IMR-90 (cell line): Measurements from ENCODE around the gene OR6C65. TPM values are rescaled to one million over a fixed set of nuclear protein-coding genes. Genes with fewer than 3 reads are reported as not detected.

Experiments
- ATAC-seq: fragments of 200-7000 bp; cut with Tn5 transposase; 2 replicates; pipeline ENCODE4 v1.9.1; 2020; ENCODE audit warnings: low read depth, mild to moderate bottlenecking, moderate library complexity
- BruUV-seq: library from RNA; stranded (reverse); fragments of 400-500 nt; replicated peaks from 2 replicates; lab custom pipeline; 2021; lab: Mats Ljungman, UMichigan
- CTCF ChIA-PET: fragments of 300-600 bp; formaldehyde crosslinking; extraction: SDS; loops from one replicate; lab custom pipeline; 2021; ENCODE audit warnings: antibody characterized with exemption; lab: Yijun Ruan, JAX
- POLR2A ChIA-PET: fragments of 300-600 bp; sonication (Branson Sonifier 250); formaldehyde crosslinking; loops from one replicate; lab custom pipeline; 2022; ENCODE audit warnings: antibody characterized with exemption; ENCODE audit not compliant: unreplicated experiment; lab: Charles Lee
- DNase-seq: peaks from one replicate; pipeline ENCODE4 v3.0.0; 2013
- H2AFZ ChIP-seq: replicated peaks from 2 replicates; pipeline ENCODE3; 2013; ENCODE audit warnings: low read length, mild to moderate bottlenecking; ENCODE audit not compliant: poor library complexity
- H2AK5ac ChIP-seq: 2 replicates; pipeline ENCODE4 v1.6.1; 2013; ENCODE audit warnings: low read depth, low read length, inconsistent platforms
- H2AK9ac ChIP-seq: replicated peaks from 2 replicates; pipeline ENCODE3; 2013; ENCODE audit warnings: mild to moderate bottlenecking, low read depth, low read length, moderate library complexity; ENCODE audit not compliant: poor library complexity
- H2BK120ac ChIP-seq: 2 replicates; pipeline ENCODE4 v1.6.1; 2013; ENCODE audit warnings: low read depth, low read length, inconsistent platforms
- H2BK15ac ChIP-seq: 3 replicates; pipeline ENCODE4 v1.6.1; 2013; ENCODE audit warnings: low read depth, low read length, inconsistent platforms
- H2BK20ac ChIP-seq: 2 replicates; pipeline ENCODE4 v1.6.1; 2013; ENCODE audit warnings: low read depth, mild to moderate bottlenecking, inconsistent platforms, low read length, moderate library complexity
- H2BK5ac ChIP-seq: 2 replicates; pipeline ENCODE4 v1.6.1; 2013; ENCODE audit warnings: mild to moderate bottlenecking, low read depth, low read length, inconsistent platforms; ENCODE audit not compliant: poor library complexity, severe bottlenecking
- H3K14ac ChIP-seq: replicated peaks from 2 replicates; pipeline ENCODE4 v1.6.1; 2013; ENCODE audit warnings: low read depth, low read length, inconsistent platforms
- H3K18ac ChIP-seq: 2 replicates; pipeline ENCODE4 v1.6.1; 2013; ENCODE audit warnings: low read depth, low read length, control low read depth
- H3K23ac ChIP-seq: 2 replicates; pipeline ENCODE4 v1.6.1; 2013; ENCODE audit warnings: low read depth, low read length, inconsistent platforms
- H3K27ac ChIP-seq: 2 replicates; pipeline ENCODE4 v1.5.1; 2013; ENCODE audit warnings: mild to moderate bottlenecking, control low read depth, low read length; ENCODE audit not compliant: insufficient read depth
- H3K27me3 ChIP-seq: 2 replicates; pipeline ENCODE4 v1.6.1; 2013; ENCODE audit warnings: low read length; ENCODE audit not compliant: control insufficient read depth, insufficient read depth
- H3K36me3 ChIP-seq: 2 replicates; pipeline ENCODE4 v1.6.1; 2013; ENCODE audit warnings: low read length, mixed read lengths; ENCODE audit not compliant: control insufficient read depth, insufficient read depth
- H3K4ac ChIP-seq: 2 replicates; pipeline ENCODE4 v1.6.1; 2013; ENCODE audit warnings: low read depth, low read length, inconsistent platforms
- H3K4me1 ChIP-seq: 2 replicates; pipeline ENCODE4 v1.6.1; 2013; ENCODE audit warnings: low read length, mixed read lengths; ENCODE audit not compliant: control insufficient read depth, insufficient read depth
- H3K4me2 ChIP-seq: 2 replicates; pipeline ENCODE4 v1.6.1; 2013; ENCODE audit warnings: low read depth, mild to moderate bottlenecking, control low read depth, low read length, moderate library complexity
- H3K4me3 ChIP-seq: 2 replicates; pipeline ENCODE4 v1.5.1; 2013; ENCODE audit warnings: low read depth, mild to moderate bottlenecking, control low read depth, low read length, moderate library complexity; ENCODE audit not compliant: insufficient read depth
- H3K56ac ChIP-seq: 2 replicates; pipeline ENCODE4 v1.6.1; 2013; ENCODE audit warnings: low read length, inconsistent platforms; ENCODE audit not compliant: insufficient read depth; ENCODE audit errors: extremely low read depth
- H3K79me1 ChIP-seq, 2 experiments: 2 replicates each; pipeline ENCODE4 v1.6.1; 2013; ENCODE audit warnings: low read length in 2 of 2, inconsistent platforms in 1 of 2, low read depth in 1 of 2
- H3K9ac ChIP-seq: 2 replicates; pipeline ENCODE4 v1.6.1; 2013; ENCODE audit warnings: low read depth, low read length, control low read depth
- H3K9me1 ChIP-seq: 2 replicates; pipeline ENCODE4 v1.6.1; 2013; ENCODE audit warnings: low read length, inconsistent platforms; ENCODE audit not compliant: insufficient read depth
- H3K9me3 ChIP-seq: 2 replicates; pipeline ENCODE4 v1.6.1; 2013; ENCODE audit warnings: low read length; ENCODE audit not compliant: control insufficient read depth, insufficient read depth
- H4K20me1 ChIP-seq: 2 replicates; pipeline ENCODE4 v1.6.1; 2013; ENCODE audit warnings: low read length, inconsistent platforms; ENCODE audit not compliant: insufficient read depth
- H4K5ac ChIP-seq: 2 replicates; pipeline ENCODE4 v1.6.1; 2013; ENCODE audit warnings: mild to moderate bottlenecking, low read depth, low read length, control low read depth
- H4K8ac ChIP-seq, 2 experiments: 2 replicates each; pipeline ENCODE4 v1.6.1; 2013; ENCODE audit warnings: low read depth in 2 of 2, low read length in 2 of 2, control low read depth in 1 of 2, inconsistent platforms in 1 of 2
- H4K91ac ChIP-seq: 2 replicates; pipeline ENCODE4 v1.6.1; 2013; ENCODE audit warnings: low read depth, low read length, inconsistent platforms; ENCODE audit not compliant: insufficient read depth
- BHLHE40 ChIP-seq: fragments of 150-350 bp; IDR thresholded peaks from 2 replicates; pipeline ENCODE4 v1.6.1; 2016; ENCODE audit warnings: mild to moderate bottlenecking, low read depth, low read length
- CEBPB ChIP-seq: IDR thresholded peaks from 2 replicates; pipeline ENCODE4 v1.6.1; 2012; ENCODE audit warnings: low read depth, low read length, improper control_type of control experiment
- FOS ChIP-seq: fragments of 150-350 bp; IDR thresholded peaks from 2 replicates; pipeline ENCODE4 v1.6.1; 2016; ENCODE audit warnings: low read depth, low read length
- MAFK ChIP-seq: IDR thresholded peaks from 2 replicates; pipeline ENCODE4 v1.6.1; 2012; ENCODE audit warnings: low read depth, low read length, improper control_type of control experiment
- MAZ ChIP-seq: IDR thresholded peaks from 2 replicates; pipeline ENCODE4 v1.6.1; 2012; ENCODE audit warnings: low read depth, mild to moderate bottlenecking, low read length, improper control_type of control experiment, moderate library complexity, borderline replicate concordance
- NFE2L2 ChIP-seq: fragments of 150-350 bp; IDR thresholded peaks from 2 replicates; pipeline ENCODE4 v1.6.1; 2016; ENCODE audit warnings: low read depth, mild to moderate bottlenecking, low read length
- RAD21 ChIP-seq: IDR thresholded peaks from 2 replicates; pipeline ENCODE4 v1.6.1; 2012; ENCODE audit warnings: low read length, improper control_type of control experiment
- RCOR1 ChIP-seq: IDR thresholded peaks from 2 replicates; pipeline ENCODE4 v1.6.1; 2012; ENCODE audit warnings: mild to moderate bottlenecking, low read length, improper control_type of control experiment; ENCODE audit not compliant: insufficient replicate concordance
- RFX5 ChIP-seq: IDR thresholded peaks from 2 replicates; pipeline ENCODE4 v1.8.0; 2012; ENCODE audit warnings: low read depth, mild to moderate bottlenecking, low read length, moderate library complexity
- SMC3 ChIP-seq: fragments of 150-350 bp; IDR thresholded peaks from 2 replicates; pipeline ENCODE4 v1.6.1; 2016; ENCODE audit warnings: low read depth, mild to moderate bottlenecking, antibody characterized with exemption, low read length, moderate library complexity
- WGBS, 2 experiments: methylation state at CpG; one replicate each; pipeline versions ENCODE4 v1.1.5 to v1.1.7; 2013; ENCODE audit warnings: missing lambda C conversion rate in 2 of 2; ENCODE audit not compliant: insufficient read length in 1 of 2; ENCODE audit errors: extremely low coverage in 2 of 2; 5-methylcytosine and 5-hydroxymethylcytosine counted together
- dilution Hi-C: fragments of 300-500 bp; cut with HindIII; formaldehyde crosslinking; loops from one replicate; pipeline ENCODE4 v1.14.3; 2018; ENCODE audit warnings: low sequenced_read_pairs; ENCODE audit not compliant: unreplicated experiment
- in situ Hi-C: fragments of 300-500 bp; cut with MboI; formaldehyde crosslinking; loops from 3 replicates; pipeline ENCODE4 v1.14.3; 2019; ENCODE audit warnings: low sequenced_read_pairs, inconsistent platforms, mixed read lengths
- intact Hi-C: fragments of 100-400 bp; cut with micrococcal nuclease; formaldehyde crosslinking; loops from 2 replicates; pipeline ENCODE4 v1.10.0; 2022
- polyA plus RNA-seq, 3 experiments: library from polyadenylated mRNA; depleted of rRNA; stranded (reverse); fragments of >200 nt; gene quantifications; 2 replicates each; pipeline ENCODE4 v1.2.3, GENCODE V29; 2012; ENCODE audit warnings: low replicate concordance in 1 of 3
- total RNA-seq: library from RNA; depleted of rRNA; stranded (reverse); fragments of >200 nt; gene quantifications from 2 replicates; pipeline ENCODE4 v1.2.3, GENCODE V29; 2012
- TF ChIP-seq, protein P1 (sequence below): fragments of 150-350 bp; IDR thresholded peaks from 2 replicates; pipeline ENCODE4 v1.6.1; 2017; ENCODE audit warnings: mild to moderate bottlenecking, antibody characterized with exemption, low read length, low read depth
- TF ChIP-seq, protein P2 (sequence below): conservative IDR thresholded peaks from 2 replicates; pipeline ENCODE4 v1.5.1; 2012; ENCODE audit warnings: mild to moderate bottlenecking, low read depth, low read length, improper control_type of control experiment

The OR6C65 gene
- total and polyA plus RNA-seq, 2 of the 4 experiments (the other 2 are of a cell fraction) = not detected

- no peak overlapping the region for H2AK5ac ChIP-seq
- DNase-seq (no peak), ATAC-seq (no peak)
- H3K4ac ChIP-seq = no peak overlapping the region
- no peak overlapping the region for H3K27ac ChIP-seq
- H3K56ac ChIP-seq = no peak overlapping the region
- no peak overlapping the region for H2BK15ac ChIP-seq
- ChIA-PET CTCF (no interaction called here), POLR2A (no interaction called here)
- H3K9ac ChIP-seq = no peak overlapping the region
- no peak overlapping the region for H4K8ac ChIP-seq
- H2BK5ac ChIP-seq = no peak overlapping the region
- no peak overlapping the region for H4K91ac ChIP-seq
- BruUV-seq = no TSS peak
- H3K9me1 ChIP-seq = no peaks in the 10 kb centered on the region
- no peak overlapping the region for H2AFZ ChIP-seq
- H3K4me2 ChIP-seq = no peak overlapping the region
- no peak for TF ChIP-seq SMC3
- no peak for TF ChIP-seq BHLHE40
- TF ChIP-seq CEBPB = no peak
- no peak for TF ChIP-seq NFE2L2
- TF ChIP-seq FOS = no peak
- no peak for TF ChIP-seq MAFK
- TF ChIP-seq RCOR1 = no peak
- TF ChIP-seq, protein P1, sequence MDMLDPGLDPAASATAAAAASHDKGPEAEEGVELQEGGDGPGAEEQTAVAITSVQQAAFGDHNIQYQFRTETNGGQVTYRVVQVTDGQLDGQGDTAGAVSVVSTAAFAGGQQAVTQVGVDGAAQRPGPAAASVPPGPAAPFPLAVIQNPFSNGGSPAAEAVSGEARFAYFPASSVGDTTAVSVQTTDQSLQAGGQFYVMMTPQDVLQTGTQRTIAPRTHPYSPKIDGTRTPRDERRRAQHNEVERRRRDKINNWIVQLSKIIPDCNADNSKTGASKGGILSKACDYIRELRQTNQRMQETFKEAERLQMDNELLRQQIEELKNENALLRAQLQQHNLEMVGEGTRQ = no peak
- no peak for TF ChIP-seq RAD21
- TF ChIP-seq, protein P2, sequence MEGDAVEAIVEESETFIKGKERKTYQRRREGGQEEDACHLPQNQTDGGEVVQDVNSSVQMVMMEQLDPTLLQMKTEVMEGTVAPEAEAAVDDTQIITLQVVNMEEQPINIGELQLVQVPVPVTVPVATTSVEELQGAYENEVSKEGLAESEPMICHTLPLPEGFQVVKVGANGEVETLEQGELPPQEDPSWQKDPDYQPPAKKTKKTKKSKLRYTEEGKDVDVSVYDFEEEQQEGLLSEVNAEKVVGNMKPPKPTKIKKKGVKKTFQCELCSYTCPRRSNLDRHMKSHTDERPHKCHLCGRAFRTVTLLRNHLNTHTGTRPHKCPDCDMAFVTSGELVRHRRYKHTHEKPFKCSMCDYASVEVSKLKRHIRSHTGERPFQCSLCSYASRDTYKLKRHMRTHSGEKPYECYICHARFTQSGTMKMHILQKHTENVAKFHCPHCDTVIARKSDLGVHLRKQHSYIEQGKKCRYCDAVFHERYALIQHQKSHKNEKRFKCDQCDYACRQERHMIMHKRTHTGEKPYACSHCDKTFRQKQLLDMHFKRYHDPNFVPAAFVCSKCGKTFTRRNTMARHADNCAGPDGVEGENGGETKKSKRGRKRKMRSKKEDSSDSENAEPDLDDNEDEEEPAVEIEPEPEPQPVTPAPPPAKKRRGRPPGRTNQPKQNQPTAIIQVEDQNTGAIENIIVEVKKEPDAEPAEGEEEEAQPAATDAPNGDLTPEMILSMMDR = no peak
- no peak for TF ChIP-seq MAZ
- no peak for TF ChIP-seq RFX5
- no peak overlapping the region for H3K4me3 ChIP-seq
- no peaks in the 10 kb centered on the region for H4K20me1 ChIP-seq
- no peak overlapping the region for H2BK20ac ChIP-seq
- H3K9me3 ChIP-seq = no peaks in the 10 kb centered on the region
- H3K4me1 ChIP-seq = no peaks in the 10 kb centered on the region
- H3K79me1 ChIP-seq = no peaks in the 10 kb centered on the region
- no peak overlapping the region for H2BK120ac ChIP-seq
- H4K5ac ChIP-seq = no peak overlapping the region
- intact Hi-C loops (no loop called here), dilution Hi-C loops (no loop called here), in situ Hi-C loops (no loop called here)
- no CpG with 5 or more reads among the region's 4 CpGs for WGBS, 2 experiments
- no peaks in the 10 kb centered on the region for H3K36me3 ChIP-seq
- H2AK9ac ChIP-seq = no peak overlapping the region
- H3K14ac ChIP-seq = no peak overlapping the region
- H3K27me3 ChIP-seq = no peaks in the 10 kb centered on the region
- no peak overlapping the region for H3K18ac ChIP-seq
- no peak overlapping the region for H3K23ac ChIP-seq
These were observed 27.8 kb upstream of the OR6C65 start for GRCh38 chr12:55372521-55372920.
